HG02852 (cell line): Measurements from ENCODE around the gene XAGE3.
"Not testable (repeated sequence)": the region's sequence is repeated elsewhere in the genome, so short reads cannot be mapped to it uniquely, and the experiment has no call there.

Experiments
- ATAC-seq: cut with Tn5 transposase; IDR thresholded peaks from one replicate; pipeline ENCODE4 v1.9.1; 2021; ENCODE audit warnings: mild to moderate bottlenecking, moderate library complexity; ENCODE audit not compliant: unreplicated experiment

XAGE3 gene

GRCh38 chrX:52867610-52868348, at the start of gene XAGE3:
XAGE3 (minus strand) TSS chrX:52868083; CDS start chrX:52867133, 950 bp downstream.
- ATAC-seq = no peak

GRCh38 chrX:52914704-52915103, 46.8 kb upstream of the XAGE3 start:
- not testable (repeated sequence) for ATAC-seq

GRCh38 chrX:52913681-52914080, 45.8 kb upstream of the XAGE3 start:
- ATAC-seq = not testable (repeated sequence)

- not testable (repeated sequence) for ATAC-seq
Observed at GRCh38 chrX:52909313-52909969, 41.6 kb upstream of the XAGE3 start.

GRCh38 chrX:52907900-52908299, 40.0 kb upstream of the XAGE3 start:
- ATAC-seq = not testable (repeated sequence)

GRCh38 chrX:52907137-52907536, 39.3 kb upstream of the XAGE3 start:
- not testable (repeated sequence) for ATAC-seq

GRCh38 chrX:52906072-52906471, 38.2 kb upstream of the XAGE3 start:
- ATAC-seq = not testable (repeated sequence)

GRCh38 chrX:52905531-52905930, 37.6 kb upstream of the XAGE3 start:
- not testable (repeated sequence) for ATAC-seq

GRCh38 chrX:52896855-52897709, 29.2 kb upstream of the XAGE3 start, which contains the start of gene FAM156B:
FAM156B (plus strand) TSS chrX:52897330; CDS start chrX:52907226, 9,896 bp downstream.
- ATAC-seq = peak; percentile 85

- peak; percentile 21 for ATAC-seq
Observed at GRCh38 chrX:52896438-52896837, 28.6 kb upstream of the XAGE3 start.

GRCh38 chrX:52888090-52888489, 20.2 kb upstream of the XAGE3 start:
- not testable (repeated sequence) for ATAC-seq

GRCh38 chrX:52887459-52887858, 19.6 kb upstream of the XAGE3 start:
- ATAC-seq = not testable (repeated sequence)

GRCh38 chrX:52876386-52876785, 8.5 kb upstream of the XAGE3 start:
- not testable (repeated sequence) for ATAC-seq

- not testable (repeated sequence) for ATAC-seq
Observed at GRCh38 chrX:52875436-52875835, 7.6 kb upstream of the XAGE3 start.

- ATAC-seq = no peak
Observed at GRCh38 chrX:52874661-52875060, 6.8 kb upstream of the XAGE3 start.

GRCh38 chrX:52873825-52874224, 5.9 kb upstream of the XAGE3 start:
- ATAC-seq = not testable (repeated sequence)

- no peak for ATAC-seq
Observed at GRCh38 chrX:52870046-52870445, 2.2 kb upstream of the XAGE3 start.

- ATAC-seq = no peak
Observed at GRCh38 chrX:52865343-52865998, 2.4 kb downstream of the XAGE3 start.

GRCh38 chrX:52856991-52857525, 10.8 kb downstream of the XAGE3 start:
- ATAC-seq = not testable (repeated sequence)

- no peak for ATAC-seq
Observed at GRCh38 chrX:52852110-52852860, 15.6 kb downstream of the XAGE3 start.
